Mucosa of gallbladder (tissue), 1 donor: Measurements from ENCODE around the gene MATN3. TPM values are rescaled to one million over a fixed set of nuclear protein-coding genes. Genes with fewer than 3 reads are reported as not detected.

Experiments
- DNase-seq: peaks from one replicate; pipeline ENCODE4 v3.0.0-alpha.2; 2020; ENCODE audit warnings: low spot score
- total RNA-seq: library from RNA; stranded (reverse); gene quantifications from one replicate; pipeline ENCODE4 v1.2.1, GENCODE V29; 2021
- donor health status: DM: no; HTN: no; CAD: no.

The MATN3 gene
- total RNA-seq, 1 donor from 2014 or later, result 0.89 TPM

- DNase-seq, result no peak
Measured at GRCh38 chr2:20035955-20036666, 23.6 kb upstream of the MATN3 start.

DNA sequence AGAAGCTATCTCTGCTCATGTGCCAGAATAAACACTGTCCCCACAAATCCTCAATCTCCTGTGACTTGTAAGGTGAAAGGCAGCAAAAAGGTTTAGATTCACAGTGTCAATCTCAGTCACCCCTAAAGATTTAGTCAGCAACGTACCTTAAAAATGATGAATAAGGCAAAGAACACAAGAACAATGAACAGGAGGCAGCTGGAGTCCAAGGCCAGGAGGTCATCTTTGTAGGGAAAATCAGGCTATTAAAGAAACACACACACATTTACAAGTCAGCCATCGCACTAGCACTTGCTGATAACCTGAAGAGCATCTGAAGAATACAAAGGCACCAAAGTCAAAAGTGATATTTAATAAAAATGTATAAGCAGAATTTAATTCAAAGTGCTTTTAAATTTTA lies 22.4 kb upstream of the MATN3 start:
- no peak for DNase-seq

GRCh38 chr2:20034218-20034617 lies 21.8 kb upstream of the MATN3 start:
- DNase-seq, result no peak

DNA sequence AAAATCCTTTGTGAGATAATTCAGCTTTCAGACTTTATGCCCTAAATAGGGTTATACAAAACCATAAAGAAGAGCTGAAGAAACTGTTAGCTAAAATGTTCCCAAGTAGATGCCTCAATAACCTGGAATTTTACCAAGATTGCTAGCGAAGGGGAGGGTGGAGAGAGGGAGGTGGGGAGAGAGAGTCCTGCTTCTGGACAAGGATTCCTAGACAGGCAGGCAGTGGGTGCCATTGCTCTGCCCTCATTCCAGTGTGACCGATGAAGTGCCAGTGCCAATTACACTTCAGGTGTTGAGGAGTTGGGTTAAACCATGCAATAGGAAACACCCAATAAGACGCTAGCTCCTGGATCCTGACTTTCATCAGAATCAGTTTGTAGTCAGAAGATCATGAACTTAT lies 20.9 kb upstream of the MATN3 start:
- no peak for DNase-seq

DNA sequence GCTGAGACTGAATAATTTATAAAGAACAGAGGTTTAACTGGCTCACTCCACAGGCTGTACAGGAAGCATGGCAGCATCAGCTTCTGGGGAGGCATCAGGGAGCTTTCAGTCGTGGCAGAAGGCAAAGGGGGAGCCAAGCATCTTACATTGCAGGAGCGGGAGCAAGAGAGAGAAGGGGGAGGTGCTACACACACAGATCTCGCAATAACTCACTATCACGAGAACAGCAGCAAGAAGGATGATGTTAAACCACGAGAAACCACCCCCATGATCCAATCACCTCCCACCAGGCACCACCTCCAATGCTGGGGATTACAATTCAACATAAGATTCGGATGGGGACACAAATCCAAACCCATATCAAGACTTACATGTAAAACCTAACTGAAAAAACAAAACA lies 17.8 kb upstream of the MATN3 start:
- no peak for DNase-seq

GRCh38 chr2:20027705-20028434 lies 15.4 kb upstream of the MATN3 start:
- no peak for DNase-seq

GRCh38 chr2:20027260-20027677 lies 14.8 kb upstream of the MATN3 start:
- no peak for DNase-seq

DNA sequence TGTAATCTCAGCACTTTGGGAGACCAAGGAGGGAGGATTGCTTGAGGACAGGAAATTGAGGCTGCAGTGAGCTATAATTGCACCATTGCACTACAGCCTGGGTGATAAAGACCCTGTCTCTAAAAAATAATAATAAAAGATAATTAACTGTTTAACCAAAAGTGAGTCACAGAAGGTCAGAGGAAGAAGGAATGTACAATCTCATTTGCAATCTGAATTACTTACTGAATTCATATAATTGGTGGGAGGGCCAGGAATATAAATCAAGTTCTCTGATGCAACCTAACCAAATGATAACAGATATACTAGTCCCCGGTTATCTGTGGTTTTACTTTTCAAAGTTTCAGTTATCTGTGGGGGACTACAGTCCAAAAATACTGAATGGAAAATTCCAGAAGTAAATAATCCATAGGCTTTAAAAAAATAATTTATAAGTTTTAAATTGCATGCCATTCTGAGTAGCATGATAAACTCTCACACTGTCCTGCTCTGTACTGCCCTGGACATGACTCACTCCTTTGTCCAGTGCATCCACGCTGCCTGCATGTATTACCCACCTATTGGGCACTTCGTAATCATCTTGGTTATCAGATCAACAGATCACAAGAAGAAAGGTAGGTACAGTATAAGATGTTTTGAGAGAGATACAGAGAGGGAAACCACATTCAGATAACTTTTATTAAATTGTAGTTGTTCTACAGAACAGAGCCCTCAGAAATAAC lies 12.8 kb upstream of the MATN3 start:
- DNase-seq, result no peak

GRCh38 chr2:20023688-20024087 lies 11.2 kb upstream of the MATN3 start:
- no peak for DNase-seq

- DNase-seq, result no peak
Measured at GRCh38 chr2:20021405-20022009, 9.0 kb upstream of the MATN3 start.

- DNase-seq, result no peak
Measured at GRCh38 chr2:20019747-20020146, 7.3 kb upstream of the MATN3 start.

GRCh38 chr2:20018601-20019152 lies 6.2 kb upstream of the MATN3 start:
- DNase-seq, result no peak

DNA sequence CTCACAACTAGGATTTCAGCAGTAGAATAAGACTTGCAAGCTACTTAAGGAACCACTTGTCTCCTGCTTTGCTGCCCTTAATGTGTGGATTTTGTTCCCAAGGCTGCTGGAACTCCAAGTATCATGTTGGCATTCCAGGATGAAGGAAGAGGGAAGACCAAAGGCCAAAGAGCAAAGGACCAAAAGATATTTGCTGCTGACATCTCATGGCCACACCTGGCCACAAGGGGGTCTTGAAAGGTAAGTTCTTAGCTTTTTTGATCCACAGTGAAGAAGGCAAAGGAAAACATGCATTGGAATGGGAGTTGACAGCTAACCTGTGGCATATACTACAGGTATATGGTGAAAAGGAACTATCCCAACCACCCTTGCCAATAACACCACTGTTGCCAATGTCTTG lies 3.9 kb upstream of the MATN3 start:
- DNase-seq, result no peak

DNA sequence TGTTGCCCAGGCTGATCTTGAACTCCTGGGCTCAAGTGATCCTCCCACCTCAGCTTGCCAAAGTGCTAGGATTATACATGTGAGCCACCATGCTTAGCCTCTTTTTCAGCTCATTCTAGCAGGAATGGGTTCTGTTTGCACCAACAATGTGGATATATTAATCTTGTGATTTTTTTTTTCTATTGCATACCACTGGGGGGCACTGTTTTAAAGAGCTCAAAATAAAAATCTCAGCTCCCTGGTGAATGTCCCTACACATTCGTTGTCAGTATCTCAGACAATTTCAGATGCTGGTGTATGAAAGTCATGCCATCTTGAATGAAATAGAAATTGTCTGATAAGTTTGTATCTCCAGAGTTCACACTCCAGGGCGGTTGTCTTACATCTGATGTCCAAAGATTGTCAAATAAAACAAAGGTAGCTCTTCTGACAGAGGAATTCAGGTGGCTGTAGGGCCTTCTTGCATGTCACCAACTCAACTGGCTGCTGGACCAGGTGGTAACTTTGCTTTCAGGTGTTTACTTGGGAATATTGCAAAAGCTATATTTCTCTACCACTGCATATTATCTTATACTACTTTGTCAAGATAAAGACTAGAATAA lies 3.1 kb upstream of the MATN3 start:
- DNase-seq, result no peak

DNA sequence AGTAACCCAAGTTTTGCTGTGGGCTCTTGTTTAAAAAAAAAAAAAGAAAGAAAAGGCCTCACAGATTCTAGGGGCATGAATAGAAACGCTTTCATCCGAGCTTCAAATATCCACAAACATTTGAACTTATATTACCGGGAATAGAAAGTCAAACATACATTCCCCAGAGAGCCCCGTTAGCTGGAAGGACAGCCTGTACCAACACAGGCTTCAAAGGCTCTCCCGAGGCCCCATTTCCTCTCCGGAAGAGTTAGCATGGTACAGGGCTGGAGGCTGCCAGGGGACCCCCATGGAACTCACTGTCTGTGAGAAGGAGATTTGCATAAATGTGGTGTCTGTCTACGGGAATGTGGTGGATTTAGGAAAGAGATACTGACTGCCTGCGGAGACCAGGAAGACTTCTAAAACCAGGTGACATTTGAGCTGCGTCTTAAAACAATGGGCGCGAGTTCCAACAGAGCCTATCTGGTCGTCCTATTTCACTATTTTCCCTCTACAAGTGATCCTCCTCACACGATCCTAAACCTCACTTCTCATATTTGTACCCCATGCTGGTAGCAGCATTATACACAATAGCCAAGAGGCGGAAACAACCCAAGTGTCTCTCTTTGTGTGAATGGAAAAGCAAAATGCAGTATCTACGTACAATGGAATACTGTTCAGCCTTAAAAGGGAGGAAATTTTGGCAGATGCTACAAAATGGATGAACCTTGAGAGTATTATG lies 820 bp upstream of the MATN3 start:
- no peak for DNase-seq

DNA sequence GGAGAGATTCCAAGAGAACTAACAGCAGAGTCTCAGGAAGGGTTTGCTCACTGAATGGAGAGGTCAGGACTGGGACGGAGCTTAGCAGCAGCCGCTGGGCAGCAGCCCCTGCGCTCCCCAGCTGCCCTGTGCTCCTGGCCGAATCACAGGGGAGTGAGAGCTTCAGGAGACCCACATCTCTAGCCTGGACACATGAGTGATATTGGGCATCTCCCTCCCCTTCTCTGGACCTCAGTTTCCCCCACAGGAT lies 511 bp downstream of the MATN3 start:
- DNase-seq, result no peak

- DNase-seq, result no peak
Measured at GRCh38 chr2:20011276-20012031, 1.0 kb downstream of the MATN3 start.

- no peak for DNase-seq
Measured at GRCh38 chr2:20008703-20009102, 3.8 kb downstream of the MATN3 start.

DNA sequence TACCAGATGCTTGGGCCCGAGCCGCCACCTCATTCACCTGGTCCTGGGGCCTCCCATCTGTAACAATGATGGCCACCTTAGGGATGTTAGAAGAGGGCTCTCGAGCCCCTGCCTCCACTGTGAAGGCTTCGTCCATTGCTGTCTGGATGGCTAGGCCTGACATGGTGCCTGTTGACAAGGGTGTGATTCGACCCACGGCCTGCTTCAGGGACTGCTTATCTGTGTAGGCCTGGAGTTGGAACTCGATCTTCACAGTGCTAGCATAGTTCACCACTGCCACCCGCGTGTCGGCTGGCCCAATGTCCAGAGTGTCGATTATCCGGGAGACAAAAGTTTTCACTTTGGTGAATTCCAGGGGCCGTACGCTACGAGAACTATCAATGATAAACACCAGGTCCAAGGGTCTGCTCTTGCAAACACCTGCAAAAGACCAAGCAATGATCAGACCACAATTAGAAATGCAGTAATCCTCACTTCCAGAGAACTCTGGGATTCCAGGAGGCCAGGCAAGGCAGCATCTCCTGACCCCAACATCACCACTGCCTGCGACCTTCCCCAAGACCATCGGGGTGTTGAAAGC lies 6.5 kb downstream of the MATN3 start:
- no peak for DNase-seq

DNA sequence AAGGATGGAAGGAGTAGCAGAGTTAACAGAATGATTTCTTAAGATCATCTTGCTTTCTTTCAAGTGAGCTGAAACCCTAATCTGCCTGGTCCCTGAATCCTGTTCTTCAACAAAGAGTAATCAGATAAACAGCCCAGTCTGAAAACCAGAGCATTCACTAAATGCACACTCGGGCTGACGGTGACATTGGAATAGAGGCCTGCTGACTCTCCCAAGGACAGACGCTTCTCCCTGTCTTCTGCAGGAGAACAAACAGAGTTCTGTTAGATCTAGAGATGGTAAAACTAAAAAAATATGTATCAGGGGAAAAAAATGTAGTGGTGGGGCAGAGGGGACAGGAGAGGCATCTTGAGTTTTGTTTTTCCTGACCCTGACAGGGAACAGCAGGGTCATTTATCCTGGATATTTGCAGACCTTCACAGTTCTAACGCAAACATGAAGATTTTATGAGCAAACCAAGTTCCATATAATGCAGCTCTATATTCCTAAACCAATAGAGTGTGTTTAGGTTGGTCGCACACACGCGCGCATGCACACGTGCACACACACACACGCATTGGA lies 7.3 kb downstream of the MATN3 start:
- DNase-seq, result no peak
